GM18511 (cell line): ENCODE results near the gene CLTCL1.

ENCODE experiments used
- ATAC-seq: cut with Tn5 transposase; IDR thresholded peaks from one replicate; pipeline ENCODE4 v1.9.1; 2021; ENCODE audit warnings: mild to moderate bottlenecking, moderate library complexity; ENCODE audit not compliant: unreplicated experiment

CLTCL1 gene

GRCh38 chr22:19134176-19134831 lies 157.2 kb downstream of the CLTCL1 start:
- no peak for ATAC-seq

- no peak for ATAC-seq
Measured at GRCh38 chr22:19133561-19133960, 158.0 kb downstream of the CLTCL1 start.

GRCh38 chr22:19132693-19133400 lies 158.7 kb downstream of the CLTCL1 start:
- no peak for ATAC-seq

GRCh38 chr22:19132153-19132552 lies 159.4 kb downstream of the CLTCL1 start:
- no peak for ATAC-seq

GRCh38 chr22:19131685-19132015 lies 159.9 kb downstream of the CLTCL1 start:
- ATAC-seq: no peak

GRCh38 chr22:19130959-19131684 lies 160.4 kb downstream of the CLTCL1 start, which contains the start of gene TSSK2:
TSSK2 (plus strand) TSS chr22:19131308; CDS start chr22:19131400, 92 bp downstream.
- ATAC-seq: no peak

- ATAC-seq: no peak
Measured at GRCh38 chr22:19129871-19130270, 161.6 kb downstream of the CLTCL1 start.
